ENCODE measurements around the gene FSHB.
"Not testable (repeated sequence)": the region's sequence is repeated elsewhere in the genome, so short reads cannot be mapped to it uniquely, and the experiment has no call there.

Gene FSHB

DNA sequence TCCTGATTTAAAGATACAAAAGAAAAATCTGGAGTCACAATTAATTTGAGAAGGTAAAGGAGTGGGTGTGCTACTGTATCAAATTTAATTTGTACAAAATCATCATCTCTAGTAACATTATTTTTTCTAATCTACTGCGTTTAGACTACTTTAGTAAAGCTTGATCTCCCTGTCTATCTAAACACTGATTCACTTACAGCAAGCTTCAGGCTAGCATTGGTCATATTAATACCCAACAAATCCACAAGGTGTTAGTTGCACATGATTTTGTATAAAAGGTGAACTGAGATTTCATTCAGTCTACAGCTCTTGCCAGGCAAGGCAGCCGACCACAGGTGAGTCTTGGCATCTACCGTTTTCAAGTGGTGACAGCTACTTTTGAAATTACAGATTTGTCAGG, at the start of gene FSHB:
Gene FSHB, plus strand, starts transcription at position 301 of the 400 bp plus-strand sequence. CDS start 889 bp downstream, outside the sequence.
- ATAC-seq (no peak), DNase-seq (no peak)

DNA sequence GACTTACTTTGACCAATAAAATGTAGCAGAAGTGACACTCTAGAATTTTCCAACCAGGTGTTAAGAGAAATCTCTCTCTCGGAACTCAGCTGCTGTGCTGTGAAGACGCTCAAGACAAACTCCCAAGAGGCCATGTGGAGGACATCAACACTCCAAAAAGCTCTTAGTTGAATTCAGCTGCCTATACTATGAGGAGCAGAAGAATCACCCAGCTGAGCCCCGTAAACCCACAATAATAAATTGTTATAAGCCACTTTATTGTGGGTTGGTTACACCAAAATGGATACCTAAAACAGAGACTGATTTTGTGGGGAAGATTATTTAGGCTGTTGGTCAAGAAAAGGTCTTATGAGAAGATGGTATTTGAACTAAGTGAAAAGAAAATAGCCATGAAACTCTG, 44.1 kb upstream of the FSHB start:
- DNase-seq (no peak), ATAC-seq (no peak)

- no peak for DNase-seq
- ATAC-seq = no peak
Observed at GRCh38 chr11:30192620-30193019, 38.2 kb upstream of the FSHB start.

DNA sequence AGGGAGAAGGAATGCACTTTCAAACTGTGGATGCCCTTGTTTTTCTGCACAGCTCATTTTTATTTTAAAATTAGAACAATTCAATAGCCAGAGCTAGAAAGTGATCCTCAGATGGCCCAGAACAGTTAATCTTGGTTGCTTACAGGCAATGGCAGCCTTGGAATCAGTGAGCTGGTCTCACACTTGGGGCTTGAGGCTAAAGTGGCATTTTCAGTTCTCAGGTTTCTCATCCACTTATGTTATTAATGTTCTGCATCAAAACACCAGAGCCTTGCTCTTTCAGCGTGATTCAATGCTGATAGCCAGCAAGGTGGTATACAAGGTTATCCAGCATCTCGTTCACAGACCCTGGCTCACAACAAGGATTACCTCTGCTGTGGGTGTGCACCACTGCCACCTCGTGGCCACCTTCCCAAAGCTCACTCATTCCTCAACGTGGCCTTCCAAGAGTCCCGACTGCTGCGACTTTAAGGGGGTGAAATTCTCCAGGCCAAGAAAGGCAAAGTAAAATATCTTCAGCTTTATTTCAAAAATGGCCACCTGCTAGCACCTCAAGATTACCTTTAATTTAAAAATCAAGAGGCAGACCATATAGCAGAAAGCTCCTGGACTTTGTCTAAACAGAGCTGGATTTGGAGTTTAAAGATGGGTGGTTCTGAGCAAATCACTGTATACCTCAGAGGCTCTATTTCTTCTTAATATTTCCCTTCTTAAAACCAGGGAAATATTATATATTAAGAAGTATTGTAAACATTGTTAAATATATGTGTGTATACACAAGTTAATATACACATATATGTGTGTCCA, 34.2 kb upstream of the FSHB start:
- peak; percentile 50 for DNase-seq
- ATAC-seq = peak; percentile 69

- no peak for ATAC-seq
- no peak for DNase-seq
Observed at GRCh38 chr11:30197869-30198268, 32.9 kb upstream of the FSHB start.

- ATAC-seq, DNase-seq: not testable (repeated sequence)
Observed at GRCh38 chr11:30202989-30203388, 27.8 kb upstream of the FSHB start.

GRCh38 chr11:30203850-30204249, 27.0 kb upstream of the FSHB start:
- DNase-seq (no peak), ATAC-seq (no peak)

DNA sequence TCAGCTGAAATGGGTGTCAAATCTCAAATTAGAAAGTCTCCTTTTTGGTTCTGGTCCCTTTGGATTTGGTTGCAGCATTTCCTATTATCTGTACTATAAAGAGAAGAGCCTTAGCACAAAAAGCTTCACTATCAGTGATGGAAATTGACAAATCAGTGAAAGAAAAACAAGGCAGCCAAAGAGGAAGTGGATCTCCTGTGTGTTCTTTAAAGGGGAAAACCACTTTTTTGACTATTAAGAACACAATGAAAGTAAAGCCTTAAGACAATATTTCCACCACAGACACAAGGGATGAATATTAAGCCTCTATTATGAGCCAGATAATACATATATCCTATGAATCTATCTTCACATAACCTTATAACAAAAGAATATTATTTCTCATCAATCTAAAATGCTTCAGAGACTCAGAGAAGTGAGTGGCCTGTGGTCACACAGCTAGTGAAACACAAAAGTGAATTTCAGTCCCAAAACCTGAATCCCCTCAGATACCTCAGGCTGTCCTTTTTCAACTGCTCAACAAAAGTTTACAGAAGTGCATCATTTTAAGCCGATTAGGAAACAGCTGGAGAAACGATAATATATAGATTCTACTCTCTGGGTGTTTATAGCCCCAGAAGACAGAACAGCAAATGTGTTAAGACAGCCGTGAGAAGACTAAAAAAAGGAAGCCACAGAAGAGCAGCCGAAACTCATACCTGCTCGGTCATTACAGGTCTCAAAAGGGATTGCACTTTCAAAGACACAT, 24.4 kb upstream of the FSHB start:
- ATAC-seq (no peak), DNase-seq (no peak)

- no peak for DNase-seq
- no peak for ATAC-seq
Observed at GRCh38 chr11:30210357-30210756, 20.5 kb upstream of the FSHB start.

GRCh38 chr11:30216534-30216933, 14.3 kb upstream of the FSHB start:
- ATAC-seq (no peak), DNase-seq (no peak)

- DNase-seq (no peak), ATAC-seq (no peak)
Observed at GRCh38 chr11:30218278-30218677, 12.5 kb upstream of the FSHB start.

DNA sequence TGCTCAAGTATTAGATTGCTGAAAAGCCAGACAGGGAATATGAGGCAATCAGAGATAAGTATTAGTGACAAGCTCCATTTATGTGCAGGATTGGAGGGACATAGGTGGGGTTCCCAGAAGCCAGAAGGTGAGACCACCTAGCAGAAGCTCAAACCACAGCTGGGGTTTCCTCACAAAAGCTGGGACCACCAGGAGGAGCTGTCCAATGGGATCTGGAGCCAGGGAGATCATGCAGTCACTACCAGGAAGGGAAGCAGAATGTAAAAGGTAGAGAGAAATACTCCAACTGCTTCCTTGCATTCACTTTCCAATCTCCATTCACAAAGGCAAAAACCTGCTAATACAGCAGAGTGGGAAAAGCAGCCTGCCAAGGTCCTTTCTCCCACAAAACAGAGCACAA, 5.2 kb upstream of the FSHB start:
- DNase-seq = no peak
- ATAC-seq = no peak

GRCh38 chr11:30228323-30228884, 2.4 kb upstream of the FSHB start:
- ATAC-seq (no peak), DNase-seq (no peak)

DNA sequence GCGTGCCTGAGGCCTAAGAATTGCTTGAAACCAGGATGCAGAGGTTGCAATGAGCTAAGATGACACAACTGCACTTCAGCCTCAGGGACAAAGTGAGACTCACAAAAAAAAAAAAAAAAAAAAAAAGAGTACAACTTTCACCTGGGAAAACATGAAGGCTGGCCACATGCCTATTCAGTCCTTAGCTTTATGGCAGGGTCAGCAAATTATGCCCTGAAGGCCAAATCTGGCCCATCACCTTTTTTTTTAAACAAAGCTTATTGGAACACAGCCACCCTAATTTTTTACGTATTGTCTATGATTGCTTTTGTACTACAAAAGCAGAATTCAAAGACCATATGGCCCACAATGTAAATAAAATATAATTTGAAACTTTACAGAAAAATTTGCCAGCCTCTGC, 8.2 kb downstream of the FSHB start:
- no peak for DNase-seq
- ATAC-seq = no peak

GRCh38 chr11:30244265-30244664, 13.5 kb downstream of the FSHB start:
- ATAC-seq (peak; percentile 46), DNase-seq (no peak)

DNA sequence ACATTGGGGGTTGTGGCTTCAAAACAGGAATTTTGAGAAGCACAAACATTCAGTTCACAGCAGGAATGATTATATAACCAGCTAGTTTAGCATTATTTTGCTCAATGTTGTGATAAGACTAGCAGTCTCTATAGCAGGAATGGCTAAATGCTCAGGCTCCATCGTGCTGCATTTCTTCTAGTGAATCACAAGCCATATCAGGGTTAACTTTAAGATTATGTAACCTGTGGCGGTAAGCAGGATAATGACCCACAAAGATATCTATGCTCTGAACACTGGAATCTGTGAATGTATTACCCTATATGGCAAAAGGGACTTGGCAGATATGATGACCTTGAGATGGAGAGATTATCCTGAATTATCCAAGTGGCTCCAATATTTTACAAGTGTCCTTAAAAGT, 14.8 kb downstream of the FSHB start:
- ATAC-seq = no peak
- no peak for DNase-seq

- ATAC-seq (no peak), DNase-seq (no peak)
Observed at GRCh38 chr11:30254307-30255298, 23.8 kb downstream of the FSHB start.

DNA sequence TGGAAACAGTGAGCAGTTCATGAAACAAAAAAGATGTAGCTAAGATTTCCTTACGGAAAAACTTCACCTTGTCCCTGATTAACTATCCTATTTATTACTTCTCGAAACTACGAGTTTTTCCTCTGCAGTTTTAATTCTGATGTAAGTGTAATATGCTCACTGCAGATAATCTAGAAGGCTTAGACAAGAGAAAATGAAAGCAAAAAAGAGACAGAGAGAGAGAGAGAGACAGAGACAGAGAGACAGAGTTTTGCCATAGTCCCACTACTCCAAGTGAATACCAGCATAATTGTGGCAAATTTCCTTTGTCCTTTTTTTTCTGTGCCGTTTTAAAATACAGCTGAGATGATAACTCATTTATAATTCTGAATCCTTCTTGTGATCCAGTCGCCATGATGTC, 24.8 kb downstream of the FSHB start:
- DNase-seq (no peak), ATAC-seq (no peak)

DNA sequence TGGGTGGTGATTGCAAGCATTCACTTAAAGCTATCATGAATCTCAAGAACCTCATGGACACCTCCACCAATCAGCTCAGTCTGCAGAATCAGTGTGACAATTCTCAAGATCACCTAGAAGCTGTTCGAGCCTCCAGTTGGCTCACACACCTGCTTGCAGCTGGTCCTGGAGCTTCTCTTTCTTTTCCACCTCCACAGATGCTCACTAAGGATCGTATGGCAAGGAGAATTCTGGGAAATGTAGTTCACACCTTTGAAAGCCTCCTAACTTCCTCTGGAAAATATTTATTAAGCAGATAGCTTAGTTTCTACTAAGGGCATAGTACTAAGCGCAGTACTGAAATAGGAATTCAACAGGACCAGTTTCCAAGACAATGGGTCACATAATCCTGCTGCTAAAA, 26.2 kb downstream of the FSHB start:
- DNase-seq = no peak
- ATAC-seq = no peak

DNA sequence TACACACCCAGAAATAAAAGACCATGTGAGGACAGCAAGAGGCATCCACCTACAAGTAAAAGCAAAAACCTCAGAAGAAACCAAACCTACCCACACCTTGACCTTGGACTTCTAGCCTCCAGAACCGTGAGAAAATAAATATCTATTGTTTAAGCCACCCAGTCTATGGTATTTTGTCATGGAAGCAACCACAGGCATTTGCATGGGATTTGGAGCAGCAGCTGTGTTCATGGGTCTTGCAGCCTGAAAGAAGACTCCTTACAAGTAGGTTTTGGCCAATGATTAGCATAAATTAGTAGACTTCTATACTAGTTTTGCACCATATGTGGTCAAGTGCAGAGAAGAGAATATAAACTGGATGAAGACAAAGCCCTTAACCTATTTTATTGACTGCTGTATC, 27.9 kb downstream of the FSHB start:
- ATAC-seq (no peak), DNase-seq (no peak)

DNA sequence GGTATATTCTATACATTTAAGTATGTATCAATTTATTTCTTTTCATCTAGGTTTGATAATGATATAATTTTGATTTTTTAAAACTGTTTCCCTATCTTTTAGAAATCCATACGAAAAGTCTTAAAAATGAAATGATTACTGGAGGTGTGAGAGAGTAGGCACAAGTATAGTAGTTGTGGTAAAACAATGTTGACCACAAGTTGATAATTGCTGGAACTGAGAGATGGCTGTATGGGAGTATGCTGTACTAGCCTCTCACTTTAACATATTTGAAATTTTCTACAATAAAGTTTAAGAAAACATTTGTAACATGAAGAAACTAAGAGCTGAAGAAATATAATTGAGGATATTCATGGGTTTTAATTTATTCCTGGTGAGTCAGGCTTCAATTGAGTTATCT, 30.0 kb downstream of the FSHB start:
- DNase-seq (no peak), ATAC-seq (no peak)

DNA sequence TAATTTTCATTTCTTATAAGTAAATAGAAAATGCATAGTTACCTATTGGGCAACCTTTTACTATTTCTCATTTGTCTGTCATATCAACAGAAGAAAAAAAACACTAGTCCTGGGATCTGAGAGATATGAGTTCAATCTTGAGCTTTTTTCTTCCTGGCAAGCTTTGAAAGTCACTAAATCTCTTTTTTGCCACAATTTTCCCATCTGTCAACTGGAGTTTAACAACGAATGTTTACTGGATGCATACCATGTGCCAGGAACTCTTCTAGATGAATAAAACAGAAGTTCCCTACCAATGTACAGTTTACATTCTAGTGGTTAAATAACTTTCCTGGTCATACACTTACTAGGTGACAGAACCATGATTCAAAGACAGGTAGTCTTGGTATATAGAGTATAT, 31.0 kb downstream of the FSHB start:
- no peak for DNase-seq
- ATAC-seq = no peak
